Measurements from ENCODE around the gene CPOX. TPM values are rescaled to one million over a fixed set of nuclear protein-coding genes. Genes with fewer than 3 reads are reported as not detected.
A peak's percentile ranks its signal among the peaks of the same experiment; 100 is the strongest.

Gene CPOX
- total and polyA plus RNA-seq, 4 experiments from 2014 or later = 3.3 to 41.3 (median 24.6) TPM

GRCh38 chr3:98545940-98546339, 47.5 kb downstream of the CPOX start:
- no peak overlapping the region for H3K27ac ChIP-seq (ENCODE audit: low read depth, low read length)
- peaks cover 31% of the 10 kb centered on the region for H3K4me1 ChIP-seq (ENCODE audit: insufficient read depth, low read length)
- H3K27me3 Mint-ChIP-seq = no peaks in the 10 kb centered on the region
- peaks cover 13 to 26% (median 18%) of the 10 kb centered on the region in 4 donors for H3K4me1 Mint-ChIP-seq
- intact Hi-C loops (cut with micrococcal nuclease) = no loop called here
- DNase-seq = peak in 1 of 5 donors; percentile 47
- H3K4me3 Mint-ChIP-seq = peak overlapping the region in 7 of 8 donors; percentile 63 to 84 (median 78)
- H3K9me3 Mint-ChIP-seq = peaks cover 0 to 6% (median 0%) of the 10 kb centered on the region in 8 donors
- H3K36me3 ChIP-seq (ENCODE audit: insufficient read depth, low read length) = no peaks in the 10 kb centered on the region
- peaks cover 0 to 2% of the 10 kb centered on the region in 2 donors for H3K36me3 Mint-ChIP-seq
- peak overlapping the region; percentile 25 to 85 (median 79) for H3K27ac Mint-ChIP-seq
- no peaks in the 10 kb centered on the region for H3K9me3 ChIP-seq (ENCODE audit: control insufficient read depth in 1 of 2, low read length in 2 of 2)
- H3K27me3 ChIP-seq (ENCODE audit: insufficient read depth, low read length) = no peaks in the 10 kb centered on the region
- peak overlapping the region in 1 of 2 donors; percentile 22 for H3K4me3 ChIP-seq (ENCODE audit: low read length in 2 of 2)
- CTCF ChIA-PET (ENCODE audit: partially characterized antibody) = interaction anchor here (1.4 to 2.1 kb wide), 5 partner anchors 9 to 28 kb away, joined by 3 to 7 read pairs (median 5); no protein-coding TSS in a partner anchor
- POLR2A ChIA-PET (ENCODE audit: partially characterized antibody) = interaction anchor here (0.7 to 3.5 kb wide), 10 partner anchors 9 to 724 kb away, joined by 3 to 26 read pairs (median 6); partner anchors contain the start of genes CLDND1, CPOX and CRYBG3

DNA sequence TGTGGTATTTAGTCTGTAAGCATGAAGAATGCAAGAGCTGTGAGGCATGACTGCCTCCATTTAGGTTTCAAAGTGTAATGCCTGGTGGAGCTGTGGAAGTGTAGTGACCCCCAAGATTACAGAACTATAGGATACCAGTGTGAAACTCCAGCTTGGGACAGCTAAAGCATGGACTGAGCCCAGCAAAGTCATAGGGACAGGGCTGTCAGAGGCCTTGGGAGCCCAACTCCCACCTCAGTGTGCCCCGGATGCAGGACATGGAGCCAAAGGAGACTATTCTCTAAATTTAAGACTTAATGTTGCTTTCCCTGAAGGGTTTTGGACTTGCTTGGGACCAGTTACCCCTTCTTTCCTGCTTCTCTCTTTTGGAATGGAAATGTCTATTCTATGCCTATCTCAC, 50.8 kb downstream of the CPOX start:
- peaks cover 29% of the 10 kb centered on the region for H3K4me1 ChIP-seq (ENCODE audit: insufficient read depth, low read length)
- Mint-ChIP-seq H3K9me3 (peaks cover 0 to 6% (median 0%) of the 10 kb centered on the region in 8 donors), H3K27ac (peak overlapping the region in 2 of 7 donors; percentile 0 to 76), H3K4me1 (peaks cover 15 to 25% (median 20%) of the 10 kb centered on the region in 4 donors), H3K27me3 (no peaks in the 10 kb centered on the region), H3K36me3 (no peaks in the 10 kb centered on the region), H3K4me3 (no peak overlapping the region)
- ChIA-PET POLR2A (ENCODE audit: partially characterized antibody) (interaction anchor here (1.1 to 13.1 kb wide), 4 partner anchors 10 to 21 kb away, joined by 4 to 138 read pairs (median 25); partner anchors contain the start of genes CLDND1 and GPR15), CTCF (ENCODE audit: partially characterized antibody) (interaction anchor here (0.7 to 0.8 kb wide), 2 partner anchors 12 to 15 kb away, joined by 3 to 4 read pairs; no protein-coding TSS in a partner anchor)
- no peaks in the 10 kb centered on the region for H3K9me3 ChIP-seq (ENCODE audit: control insufficient read depth in 1 of 2, low read length in 2 of 2)
- no peaks in the 10 kb centered on the region for H3K36me3 ChIP-seq (ENCODE audit: insufficient read depth, low read length)
- DNase-seq = no peak
- no peaks in the 10 kb centered on the region for H3K27me3 ChIP-seq (ENCODE audit: insufficient read depth, low read length)
- no peak overlapping the region for H3K27ac ChIP-seq (ENCODE audit: low read depth, low read length)
- no peak overlapping the region for H3K4me3 ChIP-seq (ENCODE audit: low read length in 2 of 2)
- intact Hi-C loops (cut with micrococcal nuclease) = no loop called here

DNA sequence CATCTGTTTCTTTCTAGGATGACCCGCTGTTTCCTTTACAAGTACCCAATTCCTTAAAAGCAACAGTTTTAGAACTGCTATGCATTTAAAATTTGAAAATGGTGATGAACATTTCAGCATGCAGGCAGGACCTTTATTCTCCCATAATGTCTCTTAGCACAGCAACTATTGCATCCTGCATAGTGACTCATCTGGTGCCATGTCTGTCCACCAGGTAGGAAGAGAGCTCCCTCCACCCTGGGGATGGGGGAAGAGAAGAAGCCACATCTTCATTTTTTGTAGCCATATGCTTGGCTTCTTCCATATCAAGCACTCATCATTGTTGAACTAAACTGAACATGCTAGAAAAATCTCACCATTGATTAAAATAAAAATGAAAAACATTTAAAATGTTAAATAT, 51.7 kb downstream of the CPOX start:
- Histone ChIP-seq H3K4me1 (ENCODE audit: insufficient read depth, low read length) (peaks cover 29% of the 10 kb centered on the region), H3K9me3 (ENCODE audit: control insufficient read depth in 1 of 2, low read length in 2 of 2) (no peaks in the 10 kb centered on the region), H3K27ac (ENCODE audit: low read depth, low read length) (no peak overlapping the region), H3K36me3 (ENCODE audit: insufficient read depth, low read length) (no peaks in the 10 kb centered on the region), H3K27me3 (ENCODE audit: insufficient read depth, low read length) (no peaks in the 10 kb centered on the region), H3K4me3 (ENCODE audit: low read length in 2 of 2) (no peak overlapping the region)
- Mint-ChIP-seq H3K27ac (peak overlapping the region in 2 of 7 donors; percentile 48 to 77), H3K4me1 (peaks cover 17 to 28% (median 23%) of the 10 kb centered on the region in 4 donors), H3K4me3 (no peak overlapping the region), H3K9me3 (peaks cover 0 to 6% (median 0%) of the 10 kb centered on the region in 8 donors), H3K27me3 (no peaks in the 10 kb centered on the region), H3K36me3 (no peaks in the 10 kb centered on the region)
- intact Hi-C loops (cut with micrococcal nuclease) = no loop called here
- CTCF ChIA-PET (ENCODE audit: partially characterized antibody) = interaction anchor here (0.8 to 1.6 kb wide), 3 partner anchors 11 to 18 kb away, joined by 3 to 5 read pairs (median 3); no protein-coding TSS in a partner anchor
- POLR2A ChIA-PET (ENCODE audit: partially characterized antibody) = interaction anchor here (0.9 to 13.1 kb wide), 5 partner anchors 14 to 30 kb away, joined by 3 to 138 read pairs (median 22); partner anchors contain the start of gene CLDND1
- no peak for DNase-seq

- H3K27me3 ChIP-seq (ENCODE audit: insufficient read depth, low read length) = no peaks in the 10 kb centered on the region
- no peaks in the 10 kb centered on the region for H3K36me3 Mint-ChIP-seq
- peaks cover 0 to 6% (median 0%) of the 10 kb centered on the region in 8 donors for H3K9me3 Mint-ChIP-seq
- H3K36me3 ChIP-seq (ENCODE audit: insufficient read depth, low read length) = no peaks in the 10 kb centered on the region
- H3K4me3 Mint-ChIP-seq = peak overlapping the region; percentile 18 to 78 (median 43)
- H3K9me3 ChIP-seq (ENCODE audit: control insufficient read depth in 1 of 2, low read length in 2 of 2) = no peaks in the 10 kb centered on the region
- no peaks in the 10 kb centered on the region for H3K27me3 Mint-ChIP-seq
- DNase-seq = no peak
- no peak overlapping the region for H3K4me3 ChIP-seq (ENCODE audit: low read length in 2 of 2)
- CTCF ChIA-PET (ENCODE audit: partially characterized antibody) = interaction anchor here (1.6 kb wide), 1 partner anchor 10 kb away, joined by 5 read pairs; no protein-coding TSS in a partner anchor
- peak overlapping the region; percentile 19 to 88 (median 68) for H3K27ac Mint-ChIP-seq
- intact Hi-C loops (cut with micrococcal nuclease) = no loop called here
- POLR2A ChIA-PET (ENCODE audit: partially characterized antibody) = interaction anchor here (0.9 to 13.1 kb wide), 5 partner anchors 15 to 27 kb away, joined by 4 to 138 read pairs (median 22); partner anchors contain the start of gene CLDND1
- peaks cover 15 to 24% (median 20%) of the 10 kb centered on the region in 4 donors for H3K4me1 Mint-ChIP-seq
- H3K27ac ChIP-seq (ENCODE audit: low read depth, low read length) = no peak overlapping the region
- H3K4me1 ChIP-seq (ENCODE audit: insufficient read depth, low read length) = peaks cover 22% of the 10 kb centered on the region
These were observed 53.1 kb downstream of the CPOX start for GRCh38 chr3:98540346-98540745.

DNA sequence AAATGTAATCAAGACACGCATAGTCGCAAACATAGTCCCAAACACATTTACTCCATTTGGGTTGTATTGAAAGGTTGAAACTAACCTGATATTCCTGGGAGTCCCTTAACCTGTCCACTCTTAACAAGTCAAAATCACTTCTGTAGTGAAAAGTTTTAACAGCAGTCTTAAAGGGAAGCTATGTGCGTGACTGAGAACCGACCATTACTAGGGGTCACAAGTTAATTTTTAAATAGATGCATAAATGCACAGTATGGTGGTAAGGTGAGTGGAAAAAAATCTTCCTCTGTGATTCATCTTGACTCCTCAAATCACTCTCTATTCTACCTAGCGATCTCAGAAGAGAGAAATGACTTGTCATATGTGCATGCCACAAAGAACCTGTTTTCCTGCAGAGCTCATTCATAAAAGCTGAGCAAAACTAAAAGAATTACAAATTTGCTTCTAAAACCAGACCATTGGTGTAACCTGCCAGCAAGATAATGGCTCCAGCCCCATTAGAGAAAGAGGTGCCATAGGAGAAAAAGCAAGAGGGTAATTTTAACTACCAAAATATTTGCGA, 56.9 kb downstream of the CPOX start:
- Mint-ChIP-seq H3K4me3 (peak overlapping the region; percentile 7 to 85 (median 62)), H3K4me1 (peaks cover 19 to 27% (median 24%) of the 10 kb centered on the region in 4 donors), H3K27ac (peak overlapping the region in 5 of 7 donors; percentile 46 to 77 (median 56)), H3K27me3 (no peaks in the 10 kb centered on the region), H3K9me3 (peaks cover 0 to 2% (median 0%) of the 10 kb centered on the region in 8 donors), H3K36me3 (no peaks in the 10 kb centered on the region)
- no peaks in the 10 kb centered on the region for H3K9me3 ChIP-seq (ENCODE audit: control insufficient read depth in 1 of 2, low read length in 2 of 2)
- H3K36me3 ChIP-seq (ENCODE audit: insufficient read depth, low read length) = no peaks in the 10 kb centered on the region
- H3K4me1 ChIP-seq (ENCODE audit: insufficient read depth, low read length) = peaks cover 17% of the 10 kb centered on the region
- H3K4me3 ChIP-seq (ENCODE audit: low read length in 2 of 2) = no peak overlapping the region
- POLR2A ChIA-PET (ENCODE audit: partially characterized antibody) = interaction anchor here (0.7 to 13.1 kb wide), 9 partner anchors 9 to 57 kb away, joined by 3 to 163 read pairs (median 5); partner anchors contain the start of genes CLDND1 and CPOX
- H3K27ac ChIP-seq (ENCODE audit: low read depth, low read length) = no peak overlapping the region
- DNase-seq = no peak
- no peaks in the 10 kb centered on the region for H3K27me3 ChIP-seq (ENCODE audit: insufficient read depth, low read length)
- CTCF ChIA-PET (ENCODE audit: partially characterized antibody) = interaction anchor here (1.0 to 1.9 kb wide), 8 partner anchors 9 to 207 kb away, joined by 3 to 6 read pairs (median 3); partner anchors contain the start of gene CLDND1
- intact Hi-C loops (cut with micrococcal nuclease) = no loop called here

- Mint-ChIP-seq H3K9me3 (peaks cover 0 to 2% (median 0%) of the 10 kb centered on the region in 8 donors), H3K4me1 (peaks cover 16 to 21% (median 19%) of the 10 kb centered on the region in 4 donors), H3K36me3 (no peaks in the 10 kb centered on the region), H3K27ac (no peak overlapping the region), H3K4me3 (peak overlapping the region in 3 of 8 donors; percentile 13 to 53 (median 26)), H3K27me3 (no peaks in the 10 kb centered on the region)
- H3K4me1 ChIP-seq (ENCODE audit: insufficient read depth, low read length) = peaks cover 4% of the 10 kb centered on the region
- no peaks in the 10 kb centered on the region for H3K9me3 ChIP-seq (ENCODE audit: control insufficient read depth in 1 of 2, low read length in 2 of 2)
- H3K27me3 ChIP-seq (ENCODE audit: insufficient read depth, low read length) = no peaks in the 10 kb centered on the region
- intact Hi-C loops (cut with micrococcal nuclease) = no loop called here
- H3K36me3 ChIP-seq (ENCODE audit: insufficient read depth, low read length) = no peaks in the 10 kb centered on the region
- DNase-seq = no peak
- no peak overlapping the region for H3K4me3 ChIP-seq (ENCODE audit: low read length in 2 of 2)
- ChIA-PET POLR2A (ENCODE audit: partially characterized antibody) (interaction anchor here (4.6 to 13.1 kb wide), 3 partner anchors 13 to 30 kb away, joined by 52 to 163 read pairs (median 138); partner anchors contain the start of gene CLDND1), CTCF (ENCODE audit: partially characterized antibody) (interaction anchor here (1.0 kb wide), 1 partner anchor 29 kb away, joined by 3 read pairs; no protein-coding TSS in a partner anchor)
- no peak overlapping the region for H3K27ac ChIP-seq (ENCODE audit: low read depth, low read length)
These were observed 58.7 kb downstream of the CPOX start for GRCh38 chr3:98534734-98535133.
